GM10266 (cell line): ENCODE data around the gene IRF1.
"Not testable (repeated sequence)": the region's sequence is repeated elsewhere in the genome, so short reads cannot be mapped to it uniquely, and the experiment has no call there.

Experiments
- DNase-seq: peaks from one replicate; pipeline ENCODE4 v3.0.0; 2012; ENCODE audit errors: extremely low spot score
- TF ChIP-seq, protein P1 (sequence below): IDR thresholded peaks from 2 replicates; pipeline ENCODE4 v1.5.1; 2012; ENCODE audit warnings: mild to moderate bottlenecking, low read depth; ENCODE audit not compliant: control insufficient read depth, insufficient read depth; ENCODE audit errors: missing control alignments

IRF1 gene

DNA sequence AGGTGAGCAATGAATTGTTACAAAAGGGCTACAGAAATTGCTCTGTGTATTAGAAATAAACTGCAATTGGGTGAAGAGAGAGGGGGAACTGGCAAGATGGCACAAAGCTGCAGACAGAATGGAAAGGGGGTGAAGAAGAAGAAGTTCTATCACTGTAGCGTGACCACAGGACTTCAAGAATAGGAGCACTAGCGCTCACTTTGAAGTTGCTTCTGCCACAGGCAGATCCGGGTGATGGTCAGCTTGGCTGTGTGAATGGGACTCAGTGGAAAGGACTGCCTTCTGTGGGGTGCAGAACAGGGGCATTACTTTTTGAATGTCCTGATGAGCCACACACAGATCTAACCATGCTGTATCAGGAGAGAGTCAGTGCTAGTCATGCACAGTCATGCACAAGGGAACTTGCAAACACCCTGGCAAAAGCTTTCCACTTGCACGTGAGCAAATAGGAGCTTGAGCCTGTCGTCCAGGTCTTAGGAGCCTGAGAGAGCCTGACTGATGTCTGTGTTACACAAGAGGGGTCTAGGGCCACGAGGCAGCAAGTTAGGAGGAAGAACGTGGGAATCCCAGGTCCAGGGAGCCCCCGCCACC, 36.5 kb upstream of the IRF1 start:
- DNase-seq: no peak
- TF ChIP-seq, protein P1, sequence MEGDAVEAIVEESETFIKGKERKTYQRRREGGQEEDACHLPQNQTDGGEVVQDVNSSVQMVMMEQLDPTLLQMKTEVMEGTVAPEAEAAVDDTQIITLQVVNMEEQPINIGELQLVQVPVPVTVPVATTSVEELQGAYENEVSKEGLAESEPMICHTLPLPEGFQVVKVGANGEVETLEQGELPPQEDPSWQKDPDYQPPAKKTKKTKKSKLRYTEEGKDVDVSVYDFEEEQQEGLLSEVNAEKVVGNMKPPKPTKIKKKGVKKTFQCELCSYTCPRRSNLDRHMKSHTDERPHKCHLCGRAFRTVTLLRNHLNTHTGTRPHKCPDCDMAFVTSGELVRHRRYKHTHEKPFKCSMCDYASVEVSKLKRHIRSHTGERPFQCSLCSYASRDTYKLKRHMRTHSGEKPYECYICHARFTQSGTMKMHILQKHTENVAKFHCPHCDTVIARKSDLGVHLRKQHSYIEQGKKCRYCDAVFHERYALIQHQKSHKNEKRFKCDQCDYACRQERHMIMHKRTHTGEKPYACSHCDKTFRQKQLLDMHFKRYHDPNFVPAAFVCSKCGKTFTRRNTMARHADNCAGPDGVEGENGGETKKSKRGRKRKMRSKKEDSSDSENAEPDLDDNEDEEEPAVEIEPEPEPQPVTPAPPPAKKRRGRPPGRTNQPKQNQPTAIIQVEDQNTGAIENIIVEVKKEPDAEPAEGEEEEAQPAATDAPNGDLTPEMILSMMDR: no peak

DNA sequence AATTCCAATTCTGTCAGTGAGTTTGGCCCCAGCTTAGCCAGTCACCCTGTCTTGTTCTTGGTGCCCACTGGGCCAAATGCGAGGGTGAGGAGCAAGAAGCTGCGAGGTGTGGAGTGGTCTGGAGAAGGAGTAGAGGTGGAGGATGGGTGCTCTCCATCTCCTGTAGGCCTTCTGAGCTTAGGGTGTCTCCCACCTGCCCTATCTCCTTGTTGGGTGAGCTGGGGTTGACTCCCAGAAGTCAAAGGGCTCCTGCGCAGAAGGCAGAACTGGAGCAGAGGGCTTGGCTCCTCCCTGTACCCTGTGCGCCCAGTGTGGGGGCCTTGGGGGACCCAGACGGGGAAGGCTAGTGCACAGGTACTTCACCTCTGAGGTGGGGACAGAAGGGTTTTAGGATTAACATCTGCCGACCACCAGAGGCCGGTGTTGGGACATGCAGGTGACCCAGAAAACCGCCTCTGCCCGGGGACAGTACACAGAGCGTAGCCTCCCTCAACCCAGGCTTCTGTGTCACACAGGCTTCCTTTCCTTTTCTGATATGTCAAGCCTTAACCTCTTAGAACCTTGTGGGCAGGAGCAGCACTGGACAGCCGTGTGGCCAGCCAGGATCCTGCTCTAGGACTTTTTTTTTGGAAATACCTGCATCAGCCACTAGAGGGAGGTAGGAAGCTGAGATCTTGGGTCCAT, 35.9 kb upstream of the IRF1 start:
- TF ChIP-seq, protein P1: peak; percentile 61
- DNase-seq: peak; percentile 48

DNA sequence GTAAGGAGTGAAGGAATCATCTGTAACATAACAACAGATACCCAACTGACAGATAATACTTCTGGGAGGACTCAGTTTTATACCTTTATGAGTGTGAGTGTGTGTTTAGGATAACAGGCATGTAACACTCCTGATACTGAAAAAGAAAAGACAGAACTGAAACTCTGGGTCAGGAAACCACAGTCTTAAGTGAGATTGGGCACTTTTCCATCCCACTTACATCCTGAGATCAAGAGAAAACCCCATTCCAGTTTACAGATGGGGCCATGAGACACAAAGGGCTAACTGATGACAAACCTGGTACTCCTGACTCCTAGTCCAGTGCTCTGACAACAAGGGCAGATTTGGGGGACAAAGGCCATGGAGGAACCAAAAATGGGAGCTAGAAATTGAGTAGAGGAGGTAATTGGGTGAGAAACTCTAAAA, 34.7 kb upstream of the IRF1 start:
- TF ChIP-seq, protein P1: no peak
- DNase-seq: peak; percentile 56

DNA sequence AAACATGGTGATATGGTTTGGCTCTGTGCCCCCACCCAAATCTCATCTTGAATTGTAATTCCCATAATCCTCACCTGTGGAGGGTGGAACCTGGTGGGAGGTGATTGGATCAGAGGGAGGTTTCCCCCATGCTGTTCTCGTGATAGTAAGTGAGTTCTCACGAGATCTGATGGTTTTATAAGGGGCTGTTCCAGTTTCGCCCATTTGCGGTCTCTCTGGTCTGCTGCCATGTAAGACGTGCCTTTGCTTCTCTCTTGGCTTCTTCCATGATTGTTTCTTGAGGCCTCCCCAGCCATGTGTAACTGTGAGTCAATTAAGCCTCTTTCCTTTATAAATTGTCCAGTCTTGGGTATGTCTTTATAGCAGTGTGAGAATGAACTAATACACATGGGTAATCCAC, 34.3 kb upstream of the IRF1 start:
- DNase-seq: not testable (repeated sequence)

DNA sequence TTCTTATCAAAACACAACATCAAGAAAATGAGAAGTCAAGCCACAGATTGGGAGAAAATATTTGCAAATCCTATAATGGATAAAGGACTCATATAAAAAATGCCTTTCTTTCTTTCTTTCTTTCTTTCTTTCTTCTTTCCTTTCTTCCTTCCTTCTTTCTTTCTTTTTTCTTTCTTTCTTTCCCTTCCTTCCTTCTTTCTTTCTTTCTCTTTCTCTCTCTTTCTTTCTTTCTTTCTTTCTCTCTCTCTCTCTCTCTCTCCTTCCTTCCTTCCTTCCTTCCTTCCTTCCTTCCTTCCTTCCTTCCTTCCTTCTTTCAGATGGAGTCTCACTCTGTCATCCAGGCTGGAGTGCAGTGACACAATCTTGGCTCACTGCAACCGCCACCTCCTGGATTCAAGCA, 31.5 kb upstream of the IRF1 start:
- not testable (repeated sequence) for DNase-seq

DNA sequence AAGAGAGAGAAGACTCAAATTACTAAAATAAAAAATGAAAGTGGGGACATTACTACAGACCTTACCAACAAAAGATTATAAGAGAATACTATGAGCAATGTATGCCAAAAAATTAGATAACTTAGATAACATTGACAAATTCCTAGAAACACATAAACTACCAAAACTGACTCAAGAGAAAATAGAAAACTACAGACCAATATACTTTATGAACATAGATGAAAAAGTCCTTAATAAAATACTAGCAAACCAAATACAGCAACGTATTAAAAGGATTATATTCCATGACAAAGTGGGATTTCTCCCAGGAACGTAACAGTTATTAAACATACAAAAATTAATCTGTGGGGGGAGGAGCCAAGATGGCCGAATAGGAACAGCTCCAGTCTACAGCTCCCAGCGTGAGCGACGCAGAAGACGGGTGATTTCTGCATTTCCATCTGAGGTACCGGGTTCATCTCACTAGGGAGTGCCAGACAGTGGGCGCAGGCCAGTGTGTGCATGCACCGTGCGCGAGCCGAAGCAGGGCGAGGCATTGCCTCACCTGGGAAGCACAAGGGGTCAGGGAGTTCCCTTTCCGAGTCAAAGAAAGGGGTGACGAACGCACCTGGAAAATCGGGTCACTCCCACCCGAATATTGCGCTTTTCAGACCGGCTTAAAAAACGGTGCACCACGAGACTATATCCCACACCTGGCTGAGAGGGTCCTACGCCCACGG, 23.2 kb upstream of the IRF1 start:
- DNase-seq: not testable (repeated sequence)

DNA sequence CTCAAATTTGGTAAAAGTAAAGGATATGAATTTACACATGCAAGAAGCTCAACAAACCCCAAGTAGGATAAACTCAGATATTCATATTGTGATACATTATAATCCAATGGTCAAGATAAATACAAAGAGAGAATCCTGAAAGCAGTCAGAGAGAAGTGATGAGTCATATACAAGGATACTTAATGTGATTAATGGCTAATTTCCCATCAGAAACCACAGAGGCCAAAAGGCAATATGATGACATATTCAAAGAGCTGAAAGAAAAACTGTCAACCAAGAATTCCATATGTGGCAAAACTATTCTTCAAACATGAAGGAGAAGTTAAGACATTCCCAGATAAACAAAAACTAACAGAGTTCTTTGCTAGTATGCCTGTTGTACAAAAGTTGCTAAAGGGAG, 19.5 kb upstream of the IRF1 start:
- TF ChIP-seq, protein P1: no peak
- DNase-seq: no peak

DNA sequence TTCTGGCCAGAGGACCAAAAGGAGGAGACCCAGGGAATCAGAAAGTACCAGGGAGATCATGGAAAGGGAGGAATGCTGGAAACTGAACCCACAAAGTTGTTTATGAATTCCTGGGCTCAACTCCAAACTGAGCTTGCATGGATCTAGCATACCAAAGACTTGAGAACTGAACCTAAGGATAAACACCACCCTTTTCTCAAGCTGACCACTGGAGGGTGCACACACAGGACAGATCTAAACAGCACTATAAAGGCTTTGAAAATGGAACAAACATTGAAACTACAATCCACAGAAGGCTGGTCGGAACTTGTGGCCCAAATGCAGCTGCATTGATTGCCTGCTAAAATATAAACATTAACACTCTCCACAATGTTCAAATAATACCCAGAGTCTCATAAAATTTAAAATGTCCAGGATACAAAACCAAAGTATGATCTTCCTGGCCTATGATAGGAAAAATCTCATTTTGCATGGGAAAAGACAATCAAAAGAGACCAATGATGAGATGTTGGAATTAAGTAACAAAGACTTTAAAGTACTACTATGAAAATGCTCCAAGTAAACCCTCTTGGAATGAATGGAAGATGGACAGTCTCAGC, 15.6 kb upstream of the IRF1 start:
- TF ChIP-seq, protein P1: peak; percentile 64
- peak; percentile 67 for DNase-seq
